Subcutaneous abdominal adipose tissue (tissue), 5 donors: ENCODE data around the gene FYN.

Source experiments
- H3K27ac ChIP-seq: one replicate; pipeline ENCODE4 v1.7.0; 2013; ENCODE audit warnings: low read depth, mild to moderate bottlenecking, inconsistent platforms, low read length, moderate library complexity
- H3K27me3 ChIP-seq, 5 donors: one replicate each; pipeline ENCODE4 v1.7.0; 2013; ENCODE audit warnings: low read length in 5 of 5, inconsistent platforms in 1 of 5; ENCODE audit not compliant: control insufficient read depth in 5 of 5, insufficient read depth in 4 of 5
- H3K36me3 ChIP-seq, 5 donors: one replicate each; pipeline ENCODE4 v1.7.0; 2013; ENCODE audit warnings: low read length in 5 of 5; ENCODE audit not compliant: control insufficient read depth in 5 of 5, insufficient read depth in 5 of 5
- H3K4me1 ChIP-seq, 5 donors: one replicate each; pipeline ENCODE4 v1.7.0; 2013; ENCODE audit warnings: low read length in 5 of 5, mild to moderate bottlenecking in 3 of 5, moderate library complexity in 1 of 5; ENCODE audit not compliant: control insufficient read depth in 5 of 5, insufficient read depth in 5 of 5
- H3K4me3 ChIP-seq, 5 donors: one replicate each; pipeline ENCODE4 v1.7.0; 2013; ENCODE audit warnings: low read length in 5 of 5, low read depth in 1 of 5
- H3K9ac ChIP-seq, 5 donors: one replicate each; pipeline ENCODE4 v1.7.0; 2013; ENCODE audit warnings: low read length in 5 of 5, mild to moderate bottlenecking in 4 of 5, moderate library complexity in 3 of 5
- H3K9me3 ChIP-seq, 5 donors: one replicate each; pipeline ENCODE4 v1.7.0; 2013; ENCODE audit warnings: low read length in 5 of 5; ENCODE audit not compliant: control insufficient read depth in 5 of 5
- donor health status: healthy.
- donor health status: healthy.
- donor health status: healthy.
- donor health status: healthy.
- donor health status: healthy.

Gene FYN

GRCh38 chr6:111727802-111728201 is 145.4 kb downstream of the FYN start:
- no peaks in the 10 kb centered on the region for H3K36me3 ChIP-seq
- H3K4me1 ChIP-seq: peaks cover 10 to 51% (median 28%) of the 10 kb centered on the region in 5 donors
- H3K9ac ChIP-seq: no peak overlapping the region
- no peak overlapping the region for H3K4me3 ChIP-seq
- H3K27me3 ChIP-seq: no peaks in the 10 kb centered on the region
- no peak overlapping the region for H3K27ac ChIP-seq
- H3K9me3 ChIP-seq: peaks cover 0 to 8% (median 6%) of the 10 kb centered on the region in 5 donors

GRCh38 chr6:111727041-111727440 is 146.2 kb downstream of the FYN start:
- Histone ChIP-seq H3K4me3 (no peak overlapping the region), H3K9ac (no peak overlapping the region), H3K27me3 (no peaks in the 10 kb centered on the region), H3K36me3 (no peaks in the 10 kb centered on the region), H3K9me3 (no peaks in the 10 kb centered on the region), H3K4me1 (peaks cover 10 to 58% (median 36%) of the 10 kb centered on the region in 5 donors), H3K27ac (no peak overlapping the region)

GRCh38 chr6:111725446-111726112 is 147.7 kb downstream of the FYN start:
- Histone ChIP-seq H3K9me3 (no peaks in the 10 kb centered on the region), H3K9ac (no peak overlapping the region), H3K4me3 (no peak overlapping the region), H3K36me3 (no peaks in the 10 kb centered on the region), H3K27ac (no peak overlapping the region), H3K27me3 (no peaks in the 10 kb centered on the region), H3K4me1 (peaks cover 13 to 56% (median 46%) of the 10 kb centered on the region in 5 donors)

GRCh38 chr6:111724505-111724904 is 148.7 kb downstream of the FYN start:
- no peak overlapping the region for H3K4me3 ChIP-seq
- H3K9me3 ChIP-seq: no peaks in the 10 kb centered on the region
- H3K9ac ChIP-seq: peak overlapping the region in 1 of 5 donors; percentile 5
- peaks cover 0 to 3% (median 0%) of the 10 kb centered on the region in 5 donors for H3K36me3 ChIP-seq
- H3K4me1 ChIP-seq: peaks cover 13 to 50% (median 46%) of the 10 kb centered on the region in 5 donors
- H3K27me3 ChIP-seq: no peaks in the 10 kb centered on the region
- no peak overlapping the region for H3K27ac ChIP-seq

- no peak overlapping the region for H3K9ac ChIP-seq
- H3K9me3 ChIP-seq: no peaks in the 10 kb centered on the region
- peaks cover 0 to 4% (median 0%) of the 10 kb centered on the region in 5 donors for H3K36me3 ChIP-seq
- H3K4me3 ChIP-seq: no peak overlapping the region
- H3K27ac ChIP-seq: no peak overlapping the region
- H3K27me3 ChIP-seq: no peaks in the 10 kb centered on the region
- H3K4me1 ChIP-seq: peaks cover 13 to 53% (median 46%) of the 10 kb centered on the region in 5 donors
These were observed 149.2 kb downstream of the FYN start for GRCh38 chr6:111724039-111724438.

GRCh38 chr6:111723412-111723970 is 149.8 kb downstream of the FYN start:
- Histone ChIP-seq H3K27ac (no peak overlapping the region), H3K9me3 (no peaks in the 10 kb centered on the region), H3K27me3 (no peaks in the 10 kb centered on the region), H3K4me1 (peaks cover 13 to 53% (median 46%) of the 10 kb centered on the region in 5 donors), H3K4me3 (no peak overlapping the region), H3K9ac (no peak overlapping the region), H3K36me3 (peaks cover 0 to 7% (median under 1%) of the 10 kb centered on the region in 5 donors)

GRCh38 chr6:111722179-111722731 is 151.0 kb downstream of the FYN start:
- H3K4me3 ChIP-seq: no peak overlapping the region
- peaks cover 13 to 53% (median 46%) of the 10 kb centered on the region in 5 donors for H3K4me1 ChIP-seq
- H3K27ac ChIP-seq: peak overlapping the region; percentile 56
- no peak overlapping the region for H3K9ac ChIP-seq
- H3K9me3 ChIP-seq: no peaks in the 10 kb centered on the region
- H3K27me3 ChIP-seq: no peaks in the 10 kb centered on the region
- peaks cover 0 to 15% (median 6%) of the 10 kb centered on the region in 5 donors for H3K36me3 ChIP-seq

- Histone ChIP-seq H3K9me3 (no peaks in the 10 kb centered on the region), H3K4me3 (no peak overlapping the region), H3K36me3 (peaks cover 0 to 15% (median 6%) of the 10 kb centered on the region in 5 donors), H3K27me3 (no peaks in the 10 kb centered on the region), H3K27ac (peak overlapping the region; percentile 56), H3K4me1 (peaks cover 13 to 53% (median 46%) of the 10 kb centered on the region in 5 donors), H3K9ac (no peak overlapping the region)
These were observed 151.5 kb downstream of the FYN start for GRCh38 chr6:111721753-111722154.

GRCh38 chr6:111720931-111721496 is 152.2 kb downstream of the FYN start:
- Histone ChIP-seq H3K27me3 (no peaks in the 10 kb centered on the region), H3K4me3 (no peak overlapping the region), H3K9me3 (no peaks in the 10 kb centered on the region), H3K27ac (peak overlapping the region; percentile 56), H3K36me3 (peaks cover 0 to 15% (median 6%) of the 10 kb centered on the region in 5 donors), H3K4me1 (peaks cover 13 to 53% (median 46%) of the 10 kb centered on the region in 5 donors), H3K9ac (no peak overlapping the region)

- Histone ChIP-seq H3K36me3 (peaks cover 0 to 21% (median 11%) of the 10 kb centered on the region in 5 donors), H3K9ac (no peak overlapping the region), H3K4me1 (peaks cover 3 to 32% (median 26%) of the 10 kb centered on the region in 5 donors), H3K27ac (no peak overlapping the region), H3K9me3 (no peaks in the 10 kb centered on the region), H3K4me3 (no peak overlapping the region), H3K27me3 (no peaks in the 10 kb centered on the region)
These were observed 154.3 kb downstream of the FYN start for GRCh38 chr6:111718990-111719389.
